Natural killer cell (primary cell): ENCODE results near the gene KCNN1. TPM values are rescaled to one million over a fixed set of nuclear protein-coding genes. Genes with fewer than 3 reads are reported as not detected.

Experiments
- ATAC-seq, 3 donors: fragments of 150-1000 bp in 2 of 3; fragments of 200-7000 bp in 1 of 3; cut with Tn5 transposase; 1 replicate in 1 of 3; 2 replicates in 2 of 3; pipeline ENCODE4 v1.10.0; 2021; ENCODE audit warnings: mild to moderate bottlenecking in 2 of 3, moderate library complexity in 2 of 3
- DNase-seq, 2 donors: peaks; one replicate each; pipeline versions ENCODE4 v3.0.0 to v3.0.0-alpha.2; 2013 to 2021; ENCODE audit warnings: mixed read lengths in 1 of 2
- H3K27ac ChIP-seq: one replicate; pipeline ENCODE4 v1.5.1; 2013; ENCODE audit warnings: mild to moderate bottlenecking, low read length
- H3K27me3 ChIP-seq: one replicate; pipeline ENCODE4 v1.6.1; 2013; ENCODE audit warnings: low read length; ENCODE audit not compliant: control insufficient read depth, insufficient read depth
- H3K36me3 ChIP-seq: one replicate; pipeline ENCODE4 v1.6.1; 2013; ENCODE audit warnings: low read length; ENCODE audit not compliant: control insufficient read depth, insufficient read depth
- H3K4me1 ChIP-seq: one replicate; pipeline ENCODE4 v1.6.1; 2013; ENCODE audit warnings: low read length; ENCODE audit not compliant: control insufficient read depth, insufficient read depth
- H3K4me3 ChIP-seq: one replicate; pipeline ENCODE4 v1.5.1; 2013; ENCODE audit warnings: low read length
- H3K9me3 ChIP-seq: one replicate; pipeline ENCODE4 v1.6.1; 2013; ENCODE audit warnings: low read length; ENCODE audit not compliant: control insufficient read depth, insufficient read depth
- H3K27ac Mint-ChIP-seq, 2 donors: one replicate each; pipeline ENCODE4 v1.8.0; 2022; ENCODE audit warnings: mild to moderate bottlenecking in 2 of 2, mixed read lengths in 2 of 2, moderate library complexity in 1 of 2
- H3K27me3 Mint-ChIP-seq, 2 donors: one replicate each; pipeline ENCODE4 v1.8.0; 2022; ENCODE audit warnings: low read depth in 2 of 2, mixed read lengths in 2 of 2
- H3K36me3 Mint-ChIP-seq: one replicate; pipeline ENCODE4 v1.8.0; 2022; ENCODE audit warnings: mixed read lengths
- H3K4me1 Mint-ChIP-seq, 2 donors: one replicate each; pipeline ENCODE4 v1.8.0; 2022; ENCODE audit warnings: mixed read lengths in 2 of 2
- H3K4me3 Mint-ChIP-seq: one replicate; pipeline ENCODE4 v1.8.0; 2022; ENCODE audit warnings: mild to moderate bottlenecking, moderate library complexity, mixed read lengths
- H3K9me3 Mint-ChIP-seq, 2 donors: one replicate each; pipeline ENCODE4 v1.8.0; 2022; ENCODE audit warnings: mixed read lengths in 2 of 2
- WGBS: methylation state at CpG from one replicate; pipeline ENCODE4 v1.1.7; 2013; ENCODE audit warnings: missing lambda C conversion rate; ENCODE audit not compliant: insufficient coverage; 5-methylcytosine and 5-hydroxymethylcytosine counted together
- intact Hi-C: fragments of 100-400 bp; cut with micrococcal nuclease; formaldehyde crosslinking; loops from one replicate; pipeline ENCODE4 v1.14.2; 2022
- total RNA-seq, 4 donors: library from RNA; stranded (reverse); fragments of 120-200 nt in 1 of 4; gene quantifications; one replicate each; pipeline versions ENCODE4 v1.2.3 to v1.2.4, GENCODE V29; 2013 to 2022
- TF ChIP-seq, protein P1 (sequence below): fragments of 200-600 bp; IDR thresholded peaks from one replicate; pipeline ENCODE4 v1.8.0; 2022; ENCODE audit warnings: antibody characterized with exemption

KCNN1 gene
- total RNA-seq, 3 donors from 2014 or later (not counting 1 experiment from before 2014, with no cell fraction given), result not detected

DNA sequence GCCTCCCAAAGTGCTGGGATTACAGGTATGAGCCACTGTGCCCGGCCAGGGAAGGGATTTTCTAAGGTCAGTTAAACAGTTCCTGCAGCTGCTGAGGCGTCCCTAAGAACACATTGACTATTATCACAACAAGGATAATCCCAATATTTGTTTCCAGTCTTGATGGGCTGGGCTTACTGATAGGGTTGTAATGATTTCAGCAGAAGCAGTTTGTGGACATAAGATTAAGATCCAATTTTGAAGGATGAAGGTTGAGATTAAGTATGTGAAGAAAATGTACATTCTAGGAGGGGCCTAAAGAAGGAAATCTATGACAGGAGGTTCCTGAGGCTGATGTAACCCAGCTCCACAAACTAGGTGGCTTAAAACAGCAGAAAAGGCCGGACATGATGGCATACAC lies 44.8 kb upstream of the KCNN1 start:
- H3K4me3 Mint-ChIP-seq, result no peak overlapping the region
- DNase-seq (no peak), ATAC-seq (no peak)
- H3K36me3 Mint-ChIP-seq, result no peaks in the 10 kb centered on the region
- intact Hi-C loops, result no loop called here
- Histone ChIP-seq H3K27ac (no peak overlapping the region), H3K4me3 (no peak overlapping the region), H3K27me3 (no peaks in the 10 kb centered on the region), H3K36me3 (no peaks in the 10 kb centered on the region), H3K4me1 (no peaks in the 10 kb centered on the region), H3K9me3 (no peaks in the 10 kb centered on the region)
- H3K9me3 Mint-ChIP-seq, result no peaks in the 10 kb centered on the region
- peaks cover 0 to 3% of the 10 kb centered on the region in 2 donors for H3K27me3 Mint-ChIP-seq
- TF ChIP-seq, protein P1, sequence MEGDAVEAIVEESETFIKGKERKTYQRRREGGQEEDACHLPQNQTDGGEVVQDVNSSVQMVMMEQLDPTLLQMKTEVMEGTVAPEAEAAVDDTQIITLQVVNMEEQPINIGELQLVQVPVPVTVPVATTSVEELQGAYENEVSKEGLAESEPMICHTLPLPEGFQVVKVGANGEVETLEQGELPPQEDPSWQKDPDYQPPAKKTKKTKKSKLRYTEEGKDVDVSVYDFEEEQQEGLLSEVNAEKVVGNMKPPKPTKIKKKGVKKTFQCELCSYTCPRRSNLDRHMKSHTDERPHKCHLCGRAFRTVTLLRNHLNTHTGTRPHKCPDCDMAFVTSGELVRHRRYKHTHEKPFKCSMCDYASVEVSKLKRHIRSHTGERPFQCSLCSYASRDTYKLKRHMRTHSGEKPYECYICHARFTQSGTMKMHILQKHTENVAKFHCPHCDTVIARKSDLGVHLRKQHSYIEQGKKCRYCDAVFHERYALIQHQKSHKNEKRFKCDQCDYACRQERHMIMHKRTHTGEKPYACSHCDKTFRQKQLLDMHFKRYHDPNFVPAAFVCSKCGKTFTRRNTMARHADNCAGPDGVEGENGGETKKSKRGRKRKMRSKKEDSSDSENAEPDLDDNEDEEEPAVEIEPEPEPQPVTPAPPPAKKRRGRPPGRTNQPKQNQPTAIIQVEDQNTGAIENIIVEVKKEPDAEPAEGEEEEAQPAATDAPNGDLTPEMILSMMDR, result no peak
- WGBS, result 76% methylated on average over 3 of the region's 3 CpGs
- no peak overlapping the region for H3K27ac Mint-ChIP-seq
- no peaks in the 10 kb centered on the region for H3K4me1 Mint-ChIP-seq

DNA sequence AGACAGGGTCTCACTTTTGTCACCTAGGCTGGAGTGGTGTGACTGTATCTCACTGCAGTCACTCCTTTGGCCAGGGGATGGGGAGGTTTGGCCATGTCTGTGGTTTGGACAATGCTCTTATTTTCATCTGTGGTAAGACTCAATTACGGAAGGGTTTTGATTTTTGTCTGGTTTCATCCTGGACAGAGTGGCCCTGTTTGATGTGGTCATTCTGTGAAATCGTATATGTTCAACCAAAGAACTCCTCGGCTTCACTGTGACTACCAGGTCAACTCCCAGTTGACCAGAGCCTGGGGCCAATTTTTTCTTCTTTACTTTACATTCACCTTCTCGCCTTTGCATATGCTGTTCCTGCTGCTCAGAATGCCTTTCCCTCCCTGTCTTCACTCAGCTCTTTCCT lies 40.9 kb upstream of the KCNN1 start:
- 29% methylated on average over 4 of the region's 4 CpGs for WGBS
- no peak overlapping the region for H3K4me3 Mint-ChIP-seq

DNA sequence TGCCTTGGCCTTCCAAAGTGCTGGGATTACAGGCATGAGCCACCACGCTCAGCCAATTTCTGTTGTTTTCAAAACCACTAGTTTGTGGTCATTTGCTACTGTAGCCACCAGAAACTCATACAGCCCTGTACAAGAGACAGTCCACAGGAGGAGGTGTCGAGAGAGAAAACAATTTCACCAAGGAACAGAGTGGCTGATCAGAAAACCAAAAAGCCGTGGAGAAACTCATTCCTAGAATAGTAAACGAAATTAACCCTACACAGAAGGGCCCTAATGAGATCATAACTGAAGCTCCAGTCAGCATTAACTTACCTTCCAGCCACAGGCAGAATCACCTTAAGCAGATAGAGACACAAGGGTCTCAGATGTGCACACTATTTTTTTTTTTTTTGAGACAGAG lies 37.9 kb upstream of the KCNN1 start:
- no peaks in the 10 kb centered on the region for H3K9me3 Mint-ChIP-seq
- H3K27ac Mint-ChIP-seq, result no peak overlapping the region
- DNase-seq (no peak), ATAC-seq (no peak)
- H3K36me3 ChIP-seq, result no peaks in the 10 kb centered on the region
- H3K4me3 ChIP-seq, result no peak overlapping the region
- WGBS, result 60% methylated on average over 4 of the region's 4 CpGs
- H3K4me1 Mint-ChIP-seq, result peaks cover 16 to 17% of the 10 kb centered on the region in 2 donors
- intact Hi-C loops, result no loop called here
- H3K27ac ChIP-seq, result no peak overlapping the region
- no peaks in the 10 kb centered on the region for H3K9me3 ChIP-seq
- no peaks in the 10 kb centered on the region for H3K36me3 Mint-ChIP-seq
- TF ChIP-seq, protein P1, result no peak
- H3K27me3 Mint-ChIP-seq, result peaks cover 0 to 3% of the 10 kb centered on the region in 2 donors
- H3K4me1 ChIP-seq, result peaks cover 22% of the 10 kb centered on the region
- H3K4me3 Mint-ChIP-seq, result no peak overlapping the region
- H3K27me3 ChIP-seq, result no peaks in the 10 kb centered on the region

More for the DNA sequence above, 40.9 kb upstream of the KCNN1 start:
- Mint-ChIP-seq H3K9me3 (no peaks in the 10 kb centered on the region), H3K36me3 (no peaks in the 10 kb centered on the region), H3K4me1 (no peaks in the 10 kb centered on the region), H3K27me3 (peaks cover 0 to 3% of the 10 kb centered on the region in 2 donors), H3K27ac (no peak overlapping the region)
- intact Hi-C loops, result no loop called here
- ATAC-seq, result peak in 1 of 3 donors; percentile 13
- no peaks in the 10 kb centered on the region for H3K27me3 ChIP-seq
- no peak overlapping the region for H3K27ac ChIP-seq
- H3K36me3 ChIP-seq, result no peaks in the 10 kb centered on the region
- H3K4me1 ChIP-seq, result no peaks in the 10 kb centered on the region
- DNase-seq, result no peak
- H3K9me3 ChIP-seq, result no peaks in the 10 kb centered on the region
- TF ChIP-seq, protein P1, result no peak
- no peak overlapping the region for H3K4me3 ChIP-seq

DNA sequence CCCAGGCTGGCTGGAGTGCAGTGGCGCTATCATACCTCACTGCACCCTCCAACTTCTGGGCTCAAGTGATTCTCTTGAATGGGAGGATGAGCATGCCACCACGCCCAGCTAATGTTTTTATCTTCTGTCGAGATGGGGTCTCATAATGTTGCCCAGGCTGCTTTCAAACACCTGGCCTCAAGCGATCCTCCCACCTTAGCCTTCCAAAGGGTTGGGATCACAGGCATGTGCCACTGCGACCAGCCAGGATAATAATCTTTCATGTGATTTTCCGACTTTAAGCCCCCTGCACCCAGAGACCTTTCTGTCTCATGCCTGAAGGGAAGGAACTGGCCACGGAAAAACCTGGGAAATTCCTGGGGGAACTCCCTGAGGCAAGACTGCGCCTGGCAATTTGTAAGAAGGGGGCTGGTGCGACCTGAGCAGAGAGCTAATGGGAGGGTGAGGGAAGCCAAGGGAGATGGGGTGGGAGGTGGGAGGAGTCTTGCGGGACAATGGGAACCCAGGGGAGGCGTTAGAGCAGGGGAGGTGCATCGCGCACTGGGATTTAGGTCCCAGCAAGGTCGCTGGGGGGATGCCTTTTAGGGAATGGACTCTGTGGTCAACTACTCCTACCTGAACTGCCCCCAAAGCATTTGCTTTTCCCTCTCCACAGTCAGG lies 35.2 kb upstream of the KCNN1 start:
- intact Hi-C loops, result loop anchor here (1.0 to 2.0 kb wide), 2 partner anchors 69 to 72 kb away; partner anchors contain the start of gene RPL18A
- no peaks in the 10 kb centered on the region for H3K27me3 ChIP-seq
- Mint-ChIP-seq H3K36me3 (no peaks in the 10 kb centered on the region), H3K27me3 (peaks cover 0 to 3% of the 10 kb centered on the region in 2 donors), H3K9me3 (no peaks in the 10 kb centered on the region), H3K27ac (peak overlapping the region in 1 of 2 donors; percentile 97), H3K4me3 (no peak overlapping the region), H3K4me1 (peaks cover 16 to 17% of the 10 kb centered on the region in 2 donors)
- peaks cover 23% of the 10 kb centered on the region for H3K4me1 ChIP-seq
- no peaks in the 10 kb centered on the region for H3K9me3 ChIP-seq
- H3K4me3 ChIP-seq, result no peak overlapping the region
- H3K36me3 ChIP-seq, result peaks cover 3% of the 10 kb centered on the region
- 43% methylated on average over 10 of the region's 14 CpGs for WGBS
- ATAC-seq (no peak), DNase-seq (no peak)
- no peak overlapping the region for H3K27ac ChIP-seq
- TF ChIP-seq, protein P1, result no peak
